HepG2 (cell line): Measurements from ENCODE around the gene CABLES1. TPM values are rescaled to one million over a fixed set of nuclear protein-coding genes. Genes with fewer than 3 reads are reported as not detected.

Experiments used
- CCDC6 ChIP-seq: sonication (generic); formaldehyde crosslinking; IDR thresholded peaks from 2 replicates; pipeline ENCODE4 v1.8.1; 2022; ENCODE audit warnings: mild to moderate bottlenecking, missing genetic modification reagents, moderate library complexity
- CREB3 ChIP-seq: sonication (generic); formaldehyde crosslinking; IDR thresholded peaks from 2 replicates; pipeline ENCODE4 v1.5.0; 2020; ENCODE audit warnings: missing genetic modification reagents
- JUNB ChIP-seq: sonication (generic); formaldehyde crosslinking; IDR thresholded peaks from 2 replicates; pipeline ENCODE4 v1.8.0; 2022; ENCODE audit warnings: missing genetic modification reagents, mild to moderate bottlenecking, borderline replicate concordance
- MNT ChIP-seq: fragments of 450-650 bp; IDR thresholded peaks from 2 replicates; pipeline ENCODE4 v1.6.1; 2016
- PRMT3 ChIP-seq: sonication (generic); formaldehyde crosslinking; IDR thresholded peaks from 2 replicates; pipeline ENCODE4 v1.8.1; 2022; ENCODE audit warnings: low read depth, mild to moderate bottlenecking, moderate library complexity, missing genetic modification reagents, borderline replicate concordance
- SETDB1 ChIP-seq: sonication (generic); formaldehyde crosslinking; IDR thresholded peaks from 2 replicates; pipeline ENCODE4 v1.5.1; 2020; ENCODE audit warnings: missing genetic modification reagents, mild to moderate bottlenecking, borderline replicate concordance
- ZEB1 ChIP-seq: IDR thresholded peaks from 2 replicates; pipeline ENCODE4 v1.6.1; 2012; ENCODE audit warnings: mild to moderate bottlenecking, low read depth, inconsistent platforms; ENCODE audit not compliant: insufficient replicate concordance
- ZFP62 ChIP-seq: sonication (generic); formaldehyde crosslinking; IDR thresholded peaks from 2 replicates; pipeline ENCODE4 v1.4.0; 2020; ENCODE audit warnings: missing genetic modification reagents
- ZHX2 ChIP-seq, 2 experiments: sonication (generic) in 1 of 2; formaldehyde crosslinking in 1 of 2; IDR thresholded peaks; 2 replicates each; pipeline versions ENCODE4 v1.6.1 to v1.9.0; 2014 to 2022; ENCODE audit warnings: antibody characterized with exemption in 1 of 2, borderline replicate concordance in 1 of 2, inconsistent platforms in 1 of 2, low read depth in 1 of 2, missing genetic modification reagents in 1 of 2
- ZNF205 ChIP-seq: IDR thresholded peaks from 2 replicates; pipeline ENCODE4 v1.6.1; 2018; ENCODE audit warnings: missing biosample characterization, missing genetic modification reagents
- ZNF275 ChIP-seq: sonication (generic); formaldehyde crosslinking; IDR thresholded peaks from 2 replicates; pipeline ENCODE4 v1.8.0; 2022; ENCODE audit warnings: missing genetic modification reagents, mild to moderate bottlenecking, inconsistent platforms, borderline replicate concordance
- ZNF3 ChIP-seq: IDR thresholded peaks from 2 replicates; pipeline ENCODE4 v1.7.0; 2017; ENCODE audit warnings: inconsistent platforms
- ZNF746 ChIP-seq: sonication (generic); formaldehyde crosslinking; IDR thresholded peaks from 2 replicates; pipeline ENCODE4 v1.8.0; 2022; ENCODE audit warnings: mild to moderate bottlenecking, missing genetic modification reagents
- polyA plus RNA-seq, 8 experiments: library from polyadenylated mRNA; depleted of rRNA in 3 of 8; stranded (reverse) in 7 of 8; unstranded in 1 of 8; fragments of >200 nt; fragmentation: Illumina TruSeq in 4 of 8; extraction: Trizol in 4 of 8; gene quantifications; 2 replicates each; pipeline versions ENCODE4 v1.2.1 to v1.2.3, GENCODE V29; 2011 to 2016; ENCODE audit warnings: low read depth in 4 of 8, missing spikeins in 1 of 8, mixed read lengths in 1 of 8; ENCODE audit not compliant: insufficient read depth in 1 of 8
- total RNA-seq, 5 experiments: library from RNA; depleted of rRNA; stranded (reverse); fragments of >200 nt; fragmentation: Illumina TruSeq; extraction: Trizol; gene quantifications; 2 replicates each; pipeline ENCODE4 v1.2.3, GENCODE V29; 2016; ENCODE audit warnings: low read depth in 1 of 5

The CABLES1 gene
- total and polyA plus RNA-seq, 2 of the 13 experiments (the other 11 are each of a cell fraction or from before 2014, with no cell fraction given), result 14.7 to 25.8 TPM

- no peak; the same call in 1 of the 2 replicates for TF ChIP-seq JUNB (CRISPR knock-in tag)
- TF ChIP-seq ZEB1, result peak; percentile 1
- TF ChIP-seq ZFP62 (CRISPR knock-in tag), result no peak
- TF ChIP-seq ZHX2 (IDR thresholded peaks at IDR 0.05; ENCODE audit: low read depth), result no peak
- TF ChIP-seq ZHX2 (CRISPR knock-in tag; IDR thresholded peaks at IDR 0.05; ENCODE audit: borderline replicate concordance), result peak; percentile 18; the same call in 1 of the 2 replicates
- peak; percentile 51; the same call in 1 of the 2 replicates for TF ChIP-seq ZNF746 (CRISPR knock-in tag)
- TF ChIP-seq PRMT3 (CRISPR knock-in tag), result 0 out of 2 replicates have a peak, but pooled peaks have one; percentile 5
- TF ChIP-seq ZNF3 (CRISPR knock-in tag), result no peak
- peak; percentile 62; the same call in 1 of the 2 replicates for TF ChIP-seq ZNF205 (CRISPR knock-in tag)
- TF ChIP-seq CREB3 (CRISPR knock-in tag), result 0 out of 2 replicates have a peak, but pooled peaks have one; percentile 80
- TF ChIP-seq MNT, result peak; percentile 64
- 0 out of 2 replicates have a peak, but pooled peaks have one; percentile 29 for TF ChIP-seq ZNF275 (CRISPR knock-in tag)
- no peak for TF ChIP-seq SETDB1
- peak; percentile 74; the same call in 1 of the 2 replicates for TF ChIP-seq CCDC6 (CRISPR knock-in tag)
These were observed at the start of gene CABLES1 (continued) for GRCh38 chr18:23134780-23135549.
